Measurements from ENCODE around the gene NLK. TPM values are rescaled to one million over a fixed set of nuclear protein-coding genes. Genes with fewer than 3 reads are reported as not detected.

NLK gene
- total and polyA plus RNA-seq, 2 donors (not counting 3 experiments of a cell fraction or from before 2014, with no cell fraction given): 23.8 to 34.2 TPM

- intact Hi-C loops (cut with micrococcal nuclease) (no loop called here), dilution Hi-C loops (cut with MboI; ENCODE audit: extremely low pct_ligation_motif_present, low sequenced_read_pairs) (no loop called here)
- Histone ChIP-seq H3K4me2 (ENCODE audit: insufficient read depth, low read length) (no peak overlapping the region), H2AFZ (ENCODE audit: low read depth, low read length) (no peak overlapping the region), H3K79me2 (ENCODE audit: control insufficient read depth, insufficient read depth, low read length) (peaks cover 27% of the 10 kb centered on the region), H3K4me1 (ENCODE audit: control insufficient read depth, extremely low read depth, insufficient read depth, low read length) (no peaks in the 10 kb centered on the region), H3K9me3 (replicated peaks; ENCODE audit: control insufficient read depth, insufficient read depth, low read length) (no peaks in the 10 kb centered on the region), H3K27ac (ENCODE audit: insufficient read depth, low read depth, low read length) (no peak overlapping the region), H3K4me3 (replicated peaks in 1 of 3; ENCODE audit: insufficient read depth in 1 of 3, low read depth in 1 of 3, low read length in 3 of 3) (no peak overlapping the region), H4K20me1 (replicated peaks; ENCODE audit: control insufficient read depth, extremely low read depth, insufficient read depth, low read length) (peaks cover 2% of the 10 kb centered on the region), H3K27me3 (ENCODE audit: control insufficient read depth in 2 of 2, insufficient read depth in 2 of 2, low read length in 2 of 2) (no peaks in the 10 kb centered on the region), H3K9ac (replicated peaks; ENCODE audit: extremely low read depth, insufficient read depth, low read length) (no peak overlapping the region), H3K9me1 (replicated peaks; ENCODE audit: control insufficient read depth, extremely low read depth, insufficient read depth, low read length) (no peaks in the 10 kb centered on the region), H3K36me3 (ENCODE audit: control insufficient read depth in 2 of 2, extremely low read depth in 1 of 2, insufficient read depth in 2 of 2, low read length in 2 of 2) (no peaks in the 10 kb centered on the region)
- POLR2A ChIA-PET: no interaction called here
- DNase-seq (ENCODE audit: low read depth, low spot score): no peak
- TF ChIP-seq EZH2 (IDR thresholded peaks at IDR 0.05; ENCODE audit: borderline replicate concordance, low read depth, low read length, severe bottlenecking): no peak
- TF ChIP-seq POLR2AphosphoS5 (IDR thresholded peaks at IDR 0.05; ENCODE audit: insufficient read depth, low read depth, low read length): no peak
- TF ChIP-seq MYC (IDR thresholded peaks at IDR 0.05; ENCODE audit: low read depth, low read length): no peak
- TF ChIP-seq GATA2 (IDR thresholded peaks at IDR 0.05; ENCODE audit: insufficient read depth, insufficient read length, low read depth, low read length): no peak
- no peak for TF ChIP-seq MAX (IDR thresholded peaks at IDR 0.05; ENCODE audit: insufficient read depth, insufficient read length)
- no peak for TF ChIP-seq CTCF (IDR thresholded peaks at IDR 0.05; ENCODE audit: extremely low read depth in 1 of 2, insufficient read depth in 1 of 2, low read depth in 1 of 2, low read length in 2 of 2)
- no peak for TF ChIP-seq JUN (IDR thresholded peaks at IDR 0.05; ENCODE audit: borderline replicate concordance, insufficient read depth, insufficient read length, low read depth)
- no peak for TF ChIP-seq POLR2A (IDR thresholded peaks at IDR 0.05; ENCODE audit: low read depth, low read length)
- no peak for TF ChIP-seq FOS (IDR thresholded peaks at IDR 0.05; ENCODE audit: borderline replicate concordance, insufficient read depth, low read length)
- FAIRE-seq: no peak
- CTCF ChIA-PET: interaction anchor here (0.7 to 1.4 kb wide), 5 partner anchors 10 to 300 kb away, joined by 3 read pairs; no protein-coding TSS in a partner anchor
- no TSS peak for BruUV-seq (replicated peaks)
Observed at GRCh38 chr17:28105501-28105900, 63.0 kb downstream of the NLK start.

Measured in endothelial cell of umbilical vein (primary cell).